Activated CD8-positive, alpha-beta T cell treated with anti-CD3 and anti-CD28 coated beads for 36 hours (primary cell): Measurements from ENCODE around the gene LRRTM4. TPM values are rescaled to one million over a fixed set of nuclear protein-coding genes. Genes with fewer than 3 reads are reported as not detected.

ENCODE experiments used
- ATAC-seq: fragments of 200-7000 bp; cut with Tn5 transposase; one replicate; pipeline ENCODE4 v1.10.0; 2021; ENCODE audit warnings: mild to moderate bottlenecking, moderate library complexity
- CTCF ChIA-PET: fragments of 350-600 bp; sonication (Branson Sonifier 250); formaldehyde crosslinking; loops from one replicate; lab custom pipeline; 2021; ENCODE audit warnings: antibody characterized with exemption; lab: Charles Lee
- POLR2A ChIA-PET: fragments of 350-600 bp; sonication (Branson Sonifier 250); formaldehyde crosslinking; loops from one replicate; lab custom pipeline; 2021; ENCODE audit warnings: antibody characterized with exemption; lab: Charles Lee
- DNase-seq: peaks from one replicate; pipeline ENCODE4 v3.0.0-alpha.2; 2020
- H3K27ac Mint-ChIP-seq: one replicate; pipeline ENCODE4 v1.8.0; 2021; ENCODE audit warnings: mild to moderate bottlenecking, mixed read lengths
- H3K27me3 Mint-ChIP-seq: one replicate; pipeline ENCODE4 v1.8.0; 2021; ENCODE audit warnings: mixed read lengths
- H3K36me3 Mint-ChIP-seq: one replicate; pipeline ENCODE4 v1.8.0; 2021; ENCODE audit warnings: low read depth, mixed read lengths
- H3K4me1 Mint-ChIP-seq: one replicate; pipeline ENCODE4 v1.8.0; 2021; ENCODE audit warnings: low read depth, mixed read lengths
- H3K4me3 Mint-ChIP-seq: one replicate; pipeline ENCODE4 v1.8.0; 2021; ENCODE audit warnings: mild to moderate bottlenecking, moderate library complexity, mixed read lengths
- H3K9me3 Mint-ChIP-seq: one replicate; pipeline ENCODE4 v1.8.0; 2021; ENCODE audit warnings: mixed read lengths
- CTCF ChIP-seq: fragments of 200-600 bp; IDR thresholded peaks from one replicate; pipeline ENCODE4 v1.8.0; 2022; ENCODE audit warnings: antibody characterized with exemption, mild to moderate bottlenecking
- intact Hi-C: fragments of 100-400 bp; cut with micrococcal nuclease; formaldehyde crosslinking; loops from one replicate; pipeline ENCODE4 v1.10.0; 2022
- total RNA-seq, 2 experiments: library from RNA; stranded (reverse); gene quantifications; one replicate each; pipeline ENCODE4 v1.2.3, GENCODE V29; 2021

The LRRTM4 gene
- total RNA-seq, 2 experiments from 2014 or later = not detected

- peaks cover 10% of the 10 kb centered on the region for H3K9me3 Mint-ChIP-seq
- no peak for DNase-seq
These were observed 62.3 kb downstream of the LRRTM4 start for GRCh38 chr2:77459840-77460239.

DNA sequence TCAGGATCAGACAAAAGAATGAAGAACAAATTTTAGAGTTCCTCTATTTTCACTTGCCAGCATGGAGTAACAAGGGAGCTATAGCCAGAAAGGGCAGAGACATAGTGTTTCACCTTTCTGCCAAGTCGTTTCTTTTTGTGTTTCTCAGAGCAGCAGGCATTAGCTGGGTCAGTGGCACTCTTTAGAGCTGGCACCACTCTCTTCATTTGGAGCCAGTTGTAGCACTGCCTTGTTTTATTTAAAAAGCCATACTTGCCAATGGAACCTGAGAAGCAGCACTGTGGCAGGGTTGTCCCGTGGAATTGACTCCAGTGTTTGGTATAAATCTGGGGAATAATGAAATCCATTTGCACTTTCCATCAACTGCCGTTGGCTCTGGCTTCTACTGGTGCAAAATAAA lies 64.0 kb downstream of the LRRTM4 start:
- ChIA-PET POLR2A (no interaction called here), CTCF (no interaction called here)
- Mint-ChIP-seq H3K9me3 (peaks cover 8% of the 10 kb centered on the region), H3K4me1 (no peaks in the 10 kb centered on the region), H3K36me3 (no peaks in the 10 kb centered on the region), H3K27ac (no peak overlapping the region), H3K4me3 (no peak overlapping the region), H3K27me3 (no peaks in the 10 kb centered on the region)
- intact Hi-C loops = no loop called here
- no peak for DNase-seq
- no peak for TF ChIP-seq CTCF
- no peak for ATAC-seq

More at GRCh38 chr2:77459840-77460239, 62.3 kb downstream of the LRRTM4 start:
- no peak overlapping the region for H3K27ac Mint-ChIP-seq
- H3K4me3 Mint-ChIP-seq = no peak overlapping the region
- ChIA-PET CTCF (no interaction called here), POLR2A (no interaction called here)
- ATAC-seq = no peak
- H3K27me3 Mint-ChIP-seq = no peaks in the 10 kb centered on the region
- no peaks in the 10 kb centered on the region for H3K36me3 Mint-ChIP-seq
- intact Hi-C loops = no loop called here
- no peaks in the 10 kb centered on the region for H3K4me1 Mint-ChIP-seq
- TF ChIP-seq CTCF = no peak

- peaks cover 8% of the 10 kb centered on the region for H3K9me3 Mint-ChIP-seq
- H3K4me3 Mint-ChIP-seq = no peak overlapping the region
- POLR2A ChIA-PET = no interaction called here
- no peak overlapping the region for H3K27ac Mint-ChIP-seq
- CTCF ChIA-PET = no interaction called here
- DNase-seq (no peak), ATAC-seq (no peak)
- H3K4me1 Mint-ChIP-seq = no peaks in the 10 kb centered on the region
- intact Hi-C loops = no loop called here
- no peak for TF ChIP-seq CTCF
- no peaks in the 10 kb centered on the region for H3K27me3 Mint-ChIP-seq
- no peaks in the 10 kb centered on the region for H3K36me3 Mint-ChIP-seq
These were observed 64.5 kb downstream of the LRRTM4 start for GRCh38 chr2:77457665-77458064.

DNA sequence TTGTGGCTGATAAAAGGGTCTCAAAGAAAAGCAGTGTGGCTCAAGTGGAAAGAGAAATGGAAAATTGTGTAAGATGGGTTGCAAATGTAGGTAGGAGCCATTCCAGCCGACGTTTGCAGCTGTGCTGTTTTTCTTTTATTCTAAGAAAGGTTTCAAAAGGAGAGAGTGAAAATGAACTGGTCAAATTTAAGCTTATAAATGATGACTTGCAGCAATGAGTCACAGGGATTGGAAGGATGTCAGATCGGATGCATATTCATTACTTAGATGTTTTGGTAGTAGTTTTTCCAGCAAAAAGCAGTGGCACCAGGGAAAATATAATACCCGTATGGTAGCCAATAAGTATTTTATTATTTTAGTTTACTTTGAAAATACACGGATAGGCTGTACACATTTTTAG lies 79.1 kb downstream of the LRRTM4 start:
- no peaks in the 10 kb centered on the region for H3K36me3 Mint-ChIP-seq
- DNase-seq (no peak), ATAC-seq (no peak)
- no peaks in the 10 kb centered on the region for H3K27me3 Mint-ChIP-seq
- no peaks in the 10 kb centered on the region for H3K4me1 Mint-ChIP-seq
- no peak overlapping the region for H3K27ac Mint-ChIP-seq
- POLR2A ChIA-PET = no interaction called here
- no peak overlapping the region for H3K4me3 Mint-ChIP-seq
- no peak for TF ChIP-seq CTCF
- H3K9me3 Mint-ChIP-seq = peaks cover 7% of the 10 kb centered on the region
- intact Hi-C loops = no loop called here
- CTCF ChIA-PET = no interaction called here

DNA sequence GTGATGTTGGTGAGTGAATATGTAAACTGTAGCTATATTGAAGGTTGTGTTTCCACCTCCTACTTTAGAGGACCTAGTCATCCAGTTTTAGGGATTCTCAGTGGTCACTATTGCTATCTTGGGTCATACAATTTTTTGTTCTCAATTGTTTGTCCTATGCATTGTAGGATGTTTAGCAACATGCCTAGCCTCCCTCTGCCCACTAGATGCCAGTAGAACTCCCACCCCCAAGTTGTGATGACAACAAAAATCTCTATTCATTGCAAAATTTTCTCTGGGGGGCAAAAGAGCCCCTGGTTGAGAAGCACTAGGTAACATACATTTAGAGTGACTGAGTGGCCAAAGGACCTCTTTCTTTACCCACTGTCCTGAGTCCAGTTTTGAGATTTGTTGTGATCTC lies 87.3 kb downstream of the LRRTM4 start:
- intact Hi-C loops = no loop called here
- Mint-ChIP-seq H3K4me3 (no peak overlapping the region), H3K4me1 (no peaks in the 10 kb centered on the region), H3K9me3 (peaks cover 4% of the 10 kb centered on the region), H3K36me3 (no peaks in the 10 kb centered on the region), H3K27me3 (no peaks in the 10 kb centered on the region), H3K27ac (no peak overlapping the region)
- DNase-seq (no peak), ATAC-seq (no peak)
- TF ChIP-seq CTCF = no peak
- CTCF ChIA-PET = no interaction called here
- POLR2A ChIA-PET = no interaction called here
